ENCODE data around the gene C1D. TPM values are rescaled to one million over a fixed set of nuclear protein-coding genes. Genes with fewer than 3 reads are reported as not detected.

C1D gene
- total RNA-seq, 4 donors from 2014 or later: 2.2 to 71.8 (median 30.5) TPM

- DNase-seq: no peak
- Histone ChIP-seq H3K9me3 (no peaks in the 10 kb centered on the region), H3K27ac (no peak overlapping the region), H3K36me3 (no peaks in the 10 kb centered on the region), H3K27me3 (no peaks in the 10 kb centered on the region), H3K4me1 (no peaks in the 10 kb centered on the region), H3K4me3 (no peak overlapping the region)
- TF ChIP-seq CTCF (IDR thresholded peaks at IDR 0.05): no peak
- TF ChIP-seq POLR2AphosphoS5 (IDR thresholded peaks at IDR 0.05): no peak
- no peak for TF ChIP-seq POLR2A (IDR thresholded peaks at IDR 0.05)
- no peak for TF ChIP-seq EP300 (IDR thresholded peaks at IDR 0.05; ENCODE audit: low read depth)
- intact Hi-C loops (cut with DNase I; ENCODE audit: low total_unique reads) (no loop called here), in situ Hi-C loops (cut with MboI; ENCODE audit: low pct_ligation_motif_present in 1 of 4, low pct_unique_long_range_greater_than_20kb in 1 of 4, low sequenced_read_pairs in 3 of 4) (loop anchor here in 1 of 4 donors (25.0 kb wide), 1 partner anchor 763 kb away; no protein-coding TSS in a partner anchor)
- 60 to 81% methylated on average over 1 to 8 of the region's 8 CpGs for WGBS, 2 donors (ENCODE audit: low coverage in 1 of 2)
Measured at GRCh38 chr2:68000170-68000825, 62.5 kb downstream of the C1D start.

- Histone ChIP-seq H3K9me3 (no peaks in the 10 kb centered on the region), H3K4me3 (no peak overlapping the region), H3K27ac (no peak overlapping the region), H3K36me3 (no peaks in the 10 kb centered on the region), H3K4me1 (no peaks in the 10 kb centered on the region), H3K27me3 (no peaks in the 10 kb centered on the region)
- intact Hi-C loops (cut with DNase I; ENCODE audit: low total_unique reads): no loop called here
- DNase-seq: no peak
- WGBS, 2 donors (ENCODE audit: low coverage in 1 of 2): 71 to 93% methylated on average over 1 to 3 of the region's 3 CpGs
- TF ChIP-seq POLR2A (IDR thresholded peaks at IDR 0.05): no peak
- TF ChIP-seq EP300 (IDR thresholded peaks at IDR 0.05; ENCODE audit: low read depth): no peak
- no peak for TF ChIP-seq POLR2AphosphoS5 (IDR thresholded peaks at IDR 0.05)
- no peak for TF ChIP-seq CTCF (IDR thresholded peaks at IDR 0.05)
- in situ Hi-C loops (cut with MboI; ENCODE audit: low pct_ligation_motif_present in 1 of 4, low pct_unique_long_range_greater_than_20kb in 1 of 4, low sequenced_read_pairs in 3 of 4): no loop called here
Measured at GRCh38 chr2:67999332-67999731, 63.5 kb downstream of the C1D start.

- H3K9me3 ChIP-seq: no peaks in the 10 kb centered on the region
- no peaks in the 10 kb centered on the region for H3K27me3 ChIP-seq
- 90 to 100% methylated on average over 3 of the region's 3 CpGs for WGBS, 2 donors (ENCODE audit: low coverage in 1 of 2)
- no peaks in the 10 kb centered on the region for H3K4me1 ChIP-seq
- H3K4me3 ChIP-seq: no peak overlapping the region
- in situ Hi-C loops (cut with MboI; ENCODE audit: low pct_ligation_motif_present in 1 of 4, low pct_unique_long_range_greater_than_20kb in 1 of 4, low sequenced_read_pairs in 3 of 4): no loop called here
- DNase-seq: no peak
- H3K27ac ChIP-seq: no peak overlapping the region
- intact Hi-C loops (cut with DNase I; ENCODE audit: low total_unique reads): no loop called here
- TF ChIP-seq POLR2A (IDR thresholded peaks at IDR 0.05) (no peak), CTCF (IDR thresholded peaks at IDR 0.05) (no peak), EP300 (IDR thresholded peaks at IDR 0.05; ENCODE audit: low read depth) (no peak), POLR2AphosphoS5 (IDR thresholded peaks at IDR 0.05) (no peak)
- H3K36me3 ChIP-seq: no peaks in the 10 kb centered on the region
Measured at GRCh38 chr2:67997903-67998302, 64.9 kb downstream of the C1D start.

GRCh38 chr2:67997528-67997900, 65.3 kb downstream of the C1D start:
- TF ChIP-seq CTCF (IDR thresholded peaks at IDR 0.05) (no peak), POLR2AphosphoS5 (IDR thresholded peaks at IDR 0.05) (no peak), POLR2A (IDR thresholded peaks at IDR 0.05) (no peak), EP300 (IDR thresholded peaks at IDR 0.05; ENCODE audit: low read depth) (no peak)
- no peaks in the 10 kb centered on the region for H3K4me1 ChIP-seq
- intact Hi-C loops (cut with DNase I; ENCODE audit: low total_unique reads): no loop called here
- H3K4me3 ChIP-seq: no peak overlapping the region
- no peaks in the 10 kb centered on the region for H3K9me3 ChIP-seq
- H3K27me3 ChIP-seq: no peaks in the 10 kb centered on the region
- 56% methylated on average over 3 of the region's 3 CpGs; no CpG with 5 or more reads in 1 of the 2 donors for WGBS, 2 donors (ENCODE audit: low coverage in 1 of 2)
- no peak for DNase-seq
- in situ Hi-C loops (cut with MboI; ENCODE audit: low pct_ligation_motif_present in 1 of 4, low pct_unique_long_range_greater_than_20kb in 1 of 4, low sequenced_read_pairs in 3 of 4): no loop called here
- no peak overlapping the region for H3K27ac ChIP-seq
- no peaks in the 10 kb centered on the region for H3K36me3 ChIP-seq
